Measurements from ENCODE around the gene SKOR1. TPM values are rescaled to one million over a fixed set of nuclear protein-coding genes. Genes with fewer than 3 reads are reported as not detected.
A peak's percentile ranks its signal among the peaks of the same experiment; 100 is the strongest.

Gene SKOR1, protein sequence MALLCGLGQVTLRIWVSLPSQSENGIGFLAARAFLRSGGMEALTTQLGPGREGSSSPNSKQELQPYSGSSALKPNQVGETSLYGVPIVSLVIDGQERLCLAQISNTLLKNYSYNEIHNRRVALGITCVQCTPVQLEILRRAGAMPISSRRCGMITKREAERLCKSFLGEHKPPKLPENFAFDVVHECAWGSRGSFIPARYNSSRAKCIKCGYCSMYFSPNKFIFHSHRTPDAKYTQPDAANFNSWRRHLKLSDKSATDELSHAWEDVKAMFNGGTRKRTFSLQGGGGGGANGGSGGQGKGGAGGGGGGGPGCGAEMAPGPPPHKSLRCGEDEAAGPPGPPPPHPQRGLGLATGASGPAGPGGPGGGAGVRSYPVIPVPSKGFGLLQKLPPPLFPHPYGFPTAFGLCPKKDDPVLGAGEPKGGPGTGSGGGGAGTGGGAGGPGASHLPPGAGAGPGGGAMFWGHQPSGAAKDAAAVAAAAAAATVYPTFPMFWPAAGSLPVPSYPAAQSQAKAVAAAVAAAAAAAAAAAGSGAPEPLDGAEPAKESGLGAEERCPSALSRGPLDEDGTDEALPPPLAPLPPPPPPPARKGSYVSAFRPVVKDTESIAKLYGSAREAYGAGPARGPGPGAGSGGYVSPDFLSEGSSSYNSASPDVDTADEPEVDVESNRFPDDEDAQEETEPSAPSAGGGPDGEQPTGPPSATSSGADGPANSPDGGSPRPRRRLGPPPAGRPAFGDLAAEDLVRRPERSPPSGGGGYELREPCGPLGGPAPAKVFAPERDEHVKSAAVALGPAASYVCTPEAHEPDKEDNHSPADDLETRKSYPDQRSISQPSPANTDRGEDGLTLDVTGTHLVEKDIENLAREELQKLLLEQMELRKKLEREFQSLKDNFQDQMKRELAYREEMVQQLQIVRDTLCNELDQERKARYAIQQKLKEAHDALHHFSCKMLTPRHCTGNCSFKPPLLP
- total RNA-seq (2014; rRNA removed) = 0.06 TPM in 1 of 2 replicates, not detected in the other
- polyA plus RNA-seq (2012) = not detected

DNA sequence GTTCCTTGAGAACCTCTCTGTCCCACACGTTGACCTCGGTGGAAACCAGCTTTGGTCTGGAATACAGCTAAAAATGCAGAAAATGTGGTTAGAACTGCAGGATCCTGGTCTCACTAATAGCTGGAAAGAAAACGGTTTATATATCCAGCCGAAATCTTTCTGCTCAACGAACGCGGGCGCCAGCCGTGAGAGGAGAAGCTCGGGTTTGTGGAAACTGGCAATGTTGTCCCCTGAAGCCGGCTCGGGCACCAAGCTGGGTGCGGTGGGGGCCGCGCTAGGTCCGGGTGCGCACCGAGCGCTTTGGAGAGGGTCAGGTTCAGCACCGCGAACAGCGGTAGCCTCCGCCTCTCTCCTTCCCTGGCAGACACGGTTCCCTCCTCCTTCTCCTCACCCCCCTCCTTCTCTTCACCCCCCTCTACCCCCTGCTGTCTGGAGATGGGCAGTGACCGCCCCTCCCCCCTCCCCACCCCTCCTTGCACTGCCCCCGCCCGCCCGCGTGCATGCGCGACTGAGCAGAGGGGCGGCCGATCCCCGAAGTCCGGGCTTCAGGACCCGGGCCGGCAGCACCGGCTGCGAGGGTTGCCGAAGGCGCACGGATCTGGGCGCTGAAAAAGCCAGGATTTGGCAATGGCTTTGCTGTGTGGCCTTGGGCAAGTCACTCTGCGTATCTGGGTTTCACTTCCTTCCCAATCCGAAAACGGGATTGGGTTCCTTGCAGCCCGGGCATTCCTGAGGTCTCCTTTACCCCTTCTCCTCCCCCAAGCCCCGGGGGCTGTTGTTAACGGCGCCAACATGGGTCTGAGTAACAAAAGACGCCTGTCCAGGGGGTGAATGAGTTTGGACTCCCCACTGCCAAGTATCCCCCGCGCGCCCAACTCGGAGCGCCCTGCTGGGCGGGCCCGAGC, at the start of gene SKOR1:
Gene SKOR1, plus strand, starts transcription at position 534 of the 905 bp plus-strand sequence. Its CDS starts 94 bp downstream, at position 628.
- DNase-seq (ENCODE audit: low read depth) = peak; percentile 17

GRCh38 chr15:67775998-67776397, 49.3 kb upstream of the SKOR1 start:
- no peak for DNase-seq (ENCODE audit: low read depth)

DNA sequence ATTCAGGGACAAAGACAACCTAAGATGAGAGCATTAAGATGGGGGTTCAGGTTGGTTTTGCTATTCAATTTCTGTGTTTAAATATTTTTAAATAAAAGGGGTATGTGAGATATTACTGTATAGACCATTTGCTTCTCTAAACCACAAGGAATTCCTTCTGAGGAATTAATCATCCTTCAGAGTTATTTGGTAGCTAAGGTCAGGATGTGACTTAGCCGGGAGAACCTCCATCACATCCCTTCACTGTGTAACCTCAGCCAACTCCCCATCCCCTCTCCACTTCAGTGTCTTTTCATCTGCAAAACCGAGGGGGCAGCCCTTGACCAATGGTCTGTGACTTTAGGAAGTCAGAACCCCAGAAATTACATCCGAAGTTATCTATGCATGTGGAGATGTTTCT, 48.7 kb upstream of the SKOR1 start:
- DNase-seq (ENCODE audit: low read depth) = peak; percentile 53

- no peak for DNase-seq (ENCODE audit: low read depth)
These were observed 48.2 kb upstream of the SKOR1 start for GRCh38 chr15:67777071-67777470.

DNA sequence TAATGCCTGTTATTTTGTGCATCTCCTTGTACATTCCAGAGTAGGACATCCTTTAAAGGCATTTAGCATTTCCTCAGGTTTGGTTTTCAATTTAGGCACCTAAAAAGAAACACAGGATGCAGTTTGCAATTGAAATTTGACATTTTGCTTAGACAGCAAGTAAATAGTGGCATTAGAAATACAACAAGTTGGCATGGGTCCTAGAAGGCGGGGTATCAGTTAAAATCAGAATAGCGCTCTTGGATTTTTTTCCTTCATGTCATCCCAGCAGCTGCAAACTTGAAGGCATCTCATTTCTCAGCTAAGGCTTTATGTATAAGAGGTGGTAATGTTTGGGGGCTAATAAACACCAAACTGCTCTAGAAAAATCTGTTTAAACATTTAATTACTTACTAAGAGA, 47.5 kb upstream of the SKOR1 start:
- peak; percentile 56 for DNase-seq (ENCODE audit: low read depth)

- DNase-seq (ENCODE audit: low read depth) = no peak
These were observed 46.3 kb upstream of the SKOR1 start for GRCh38 chr15:67778968-67779548.

- no peak for DNase-seq (ENCODE audit: low read depth)
These were observed 45.7 kb upstream of the SKOR1 start for GRCh38 chr15:67779549-67780111.

DNA sequence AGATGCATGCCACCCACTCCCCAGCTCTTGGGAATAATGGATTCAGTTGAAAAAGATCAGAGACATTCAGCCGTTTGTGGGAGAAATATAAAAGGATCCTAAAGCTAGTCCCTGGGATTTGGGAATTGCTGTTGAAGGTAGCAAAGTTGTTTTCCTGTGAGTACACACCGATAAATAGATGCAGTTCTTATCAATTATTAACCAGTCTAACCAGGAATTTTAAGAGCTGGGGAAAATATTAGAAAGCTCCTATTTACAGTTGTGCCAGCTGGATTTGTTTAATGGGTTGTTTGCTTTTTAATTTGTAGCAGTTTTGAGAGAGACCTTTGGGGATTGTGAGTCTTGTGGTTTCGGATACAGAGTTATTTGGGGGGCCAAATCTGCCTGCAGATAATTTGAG, 44.2 kb upstream of the SKOR1 start:
- no peak for DNase-seq (ENCODE audit: low read depth)

GRCh38 chr15:67781907-67782690, 43.2 kb upstream of the SKOR1 start:
- no peak for DNase-seq (ENCODE audit: low read depth)

DNA sequence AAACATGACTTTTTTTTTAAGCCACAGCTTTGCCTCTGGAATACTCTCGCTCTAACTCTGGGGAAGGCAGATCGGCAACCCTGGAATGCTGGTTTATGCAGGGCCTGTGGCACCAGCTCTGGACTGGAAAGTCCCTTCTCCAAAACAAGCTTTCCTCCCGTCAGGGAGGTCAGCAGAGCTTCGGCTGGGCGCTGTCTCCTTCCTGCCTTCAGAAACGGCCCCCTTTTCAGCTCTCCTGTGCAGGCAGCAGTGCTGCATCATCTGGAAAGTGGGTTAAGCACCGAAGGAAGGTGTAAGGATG, 42.7 kb upstream of the SKOR1 start:
- no peak for DNase-seq (ENCODE audit: low read depth)

- no peak for DNase-seq (ENCODE audit: low read depth)
These were observed 42.0 kb upstream of the SKOR1 start for GRCh38 chr15:67783303-67783702.

DNA sequence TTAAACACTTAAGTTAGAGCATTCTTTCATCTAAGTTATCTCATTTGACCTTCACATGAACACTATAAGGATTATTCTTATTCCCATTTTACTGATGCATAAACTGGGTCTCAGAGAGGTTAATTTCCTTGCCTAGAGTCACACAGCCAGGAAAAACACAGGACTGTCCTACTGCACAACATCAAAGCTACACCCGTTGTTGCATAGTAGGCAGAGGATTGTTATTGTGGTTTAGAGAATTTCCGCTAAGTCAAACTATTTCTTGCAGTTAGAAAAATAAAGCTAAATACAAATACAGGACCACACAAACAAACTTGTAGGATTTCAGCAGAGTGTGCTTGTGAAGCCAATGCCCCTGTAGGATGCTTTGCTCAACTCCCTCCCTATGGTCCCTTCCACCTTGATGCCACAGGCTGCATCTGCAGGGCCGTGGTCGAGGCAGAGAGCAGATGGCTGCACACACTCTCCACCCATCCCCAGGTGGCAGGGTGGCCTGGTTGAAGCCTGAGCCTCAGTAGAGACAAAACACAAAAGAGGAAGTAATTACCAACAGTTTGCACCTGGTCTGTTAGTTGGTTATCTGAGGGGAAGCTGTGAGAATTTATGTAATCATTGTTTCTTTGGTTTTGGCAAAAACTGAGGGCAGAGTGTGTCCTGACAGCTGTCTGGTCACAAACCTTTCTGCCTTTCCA, 41.1 kb upstream of the SKOR1 start:
- no peak for DNase-seq (ENCODE audit: low read depth)

DNA sequence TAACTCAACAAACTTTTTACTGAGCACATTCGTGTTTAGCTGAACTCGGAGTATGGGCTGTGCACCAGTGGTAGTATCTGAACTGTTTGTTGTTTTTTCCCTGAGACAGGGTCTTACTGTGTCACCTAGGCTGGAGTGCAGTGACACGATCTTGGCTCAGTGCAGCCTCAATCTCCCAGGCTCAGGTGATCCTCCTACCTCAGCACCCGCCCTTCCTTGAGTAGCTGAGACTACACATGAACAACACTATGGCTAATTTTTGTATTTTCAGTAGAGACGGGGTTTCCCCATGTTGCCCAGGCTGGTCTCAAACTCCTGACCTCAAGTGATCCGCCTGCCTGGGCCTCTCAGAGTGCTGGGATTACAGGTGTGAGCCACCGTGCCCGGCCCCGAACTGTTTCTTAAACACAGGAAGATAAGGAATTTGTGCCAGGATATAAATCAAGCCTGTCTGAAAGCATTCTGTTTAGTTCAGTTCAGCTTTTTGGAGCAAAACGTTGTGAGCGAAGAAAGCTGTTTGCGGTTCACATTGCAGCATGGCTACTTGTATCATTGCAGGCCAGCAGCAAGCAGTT, 40.4 kb upstream of the SKOR1 start:
- DNase-seq (ENCODE audit: low read depth) = no peak

- DNase-seq (ENCODE audit: low read depth) = no peak
These were observed 39.9 kb upstream of the SKOR1 start for GRCh38 chr15:67785431-67785830.

DNA sequence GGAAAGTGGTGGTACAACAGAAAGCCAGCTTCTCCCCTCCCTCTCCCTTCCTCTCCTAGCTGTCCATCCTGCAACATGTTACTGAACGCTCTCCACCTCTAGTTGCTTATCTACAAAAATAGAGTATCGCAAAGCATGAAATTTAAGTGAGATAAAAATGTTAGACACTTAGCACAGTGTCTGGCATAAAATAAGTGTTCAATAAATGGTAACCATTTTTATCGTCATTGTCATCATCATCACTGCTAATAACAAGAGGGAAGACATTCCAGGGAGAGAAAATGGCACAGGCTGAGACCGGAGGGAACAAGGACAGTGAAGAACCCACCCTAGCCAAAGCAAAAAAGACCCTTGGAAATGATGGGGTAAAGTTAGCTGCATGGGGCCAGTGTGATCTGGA, 38.7 kb upstream of the SKOR1 start:
- no peak for DNase-seq (ENCODE audit: low read depth)

- DNase-seq (ENCODE audit: low read depth) = no peak
These were observed 36.3 kb upstream of the SKOR1 start for GRCh38 chr15:67788986-67789385.

GRCh38 chr15:67790610-67791319, 34.5 kb upstream of the SKOR1 start:
- no peak for DNase-seq (ENCODE audit: low read depth)

DNA sequence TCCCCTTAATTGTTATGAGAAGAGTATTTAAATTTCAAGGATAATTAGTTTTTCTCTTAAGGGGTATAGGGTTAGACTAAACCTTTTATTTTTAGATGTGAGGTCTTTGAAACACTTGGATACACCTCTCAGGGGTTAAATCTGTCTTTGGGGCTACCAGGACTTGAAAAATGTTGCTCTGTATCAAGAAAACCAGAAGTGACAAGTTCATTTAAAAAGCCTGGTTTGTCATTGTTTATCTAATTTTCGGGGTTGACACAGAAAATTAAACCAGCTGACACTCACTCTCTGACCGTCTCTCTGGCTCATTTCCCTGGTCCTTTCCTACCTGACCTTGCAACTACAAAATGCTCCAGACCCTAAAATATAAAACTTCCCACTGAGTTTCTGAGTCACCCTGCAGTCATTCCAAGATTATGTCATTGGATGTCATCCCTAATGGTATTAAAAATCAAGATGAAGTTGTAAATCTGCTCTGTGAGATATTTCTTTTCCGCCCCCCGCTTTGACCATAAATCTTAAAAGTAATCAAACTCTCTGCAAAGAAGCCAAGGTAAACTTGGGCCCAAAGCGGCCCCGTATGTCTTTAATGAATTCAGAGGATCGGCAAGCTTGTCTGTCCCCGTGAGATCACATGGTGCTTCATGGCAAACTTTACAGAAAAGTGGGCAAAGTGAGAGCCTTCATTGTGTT, 32.9 kb upstream of the SKOR1 start:
- DNase-seq (ENCODE audit: low read depth) = no peak
